ENCODE results near the gene AUTS2. TPM values are rescaled to one million over a fixed set of nuclear protein-coding genes. Genes with fewer than 3 reads are reported as not detected.
A peak's percentile ranks its signal among the peaks of the same experiment; 100 is the strongest.
"Not testable (repeated sequence)": the region's sequence is repeated elsewhere in the genome, so short reads cannot be mapped to it uniquely, and the experiment has no call there.

The AUTS2 gene
- total RNA-seq, 2 experiments from 2014 or later, result 15.2 to 16.3 TPM

DNA sequence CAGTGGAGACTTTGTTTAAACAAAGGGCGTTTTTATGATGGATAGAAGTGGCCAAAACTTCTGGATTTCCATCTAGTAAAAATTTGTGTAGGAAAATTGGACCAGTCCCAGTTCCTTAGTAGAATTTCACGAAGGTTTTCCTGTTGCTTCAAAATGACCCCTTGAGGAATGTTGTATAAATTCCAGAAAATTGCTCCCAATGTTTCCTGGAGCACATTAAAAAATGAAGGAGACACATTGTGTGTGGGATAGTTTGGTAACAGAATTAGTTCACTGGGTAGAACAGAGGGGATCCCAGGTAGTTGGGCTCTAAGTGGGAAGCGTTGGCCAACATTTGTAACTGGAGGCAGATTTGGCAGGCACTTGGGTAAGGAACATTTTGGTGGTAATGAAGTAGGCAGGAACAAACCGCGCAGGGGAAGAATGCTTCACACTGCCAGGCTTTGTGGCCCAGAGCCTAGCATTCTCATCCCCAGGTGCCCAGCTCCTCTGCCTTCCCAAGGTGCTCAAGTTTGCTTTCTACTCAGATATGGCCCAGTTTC lies 758.6 kb downstream of the AUTS2 start:
- peaks cover 16% of the 10 kb centered on the region for H3K4me1 Mint-ChIP-seq (ENCODE audit: low read depth)
- ATAC-seq (no peak), DNase-seq (no peak)
- H3K36me3 Mint-ChIP-seq (ENCODE audit: low read depth), result no peaks in the 10 kb centered on the region
- H3K4me3 Mint-ChIP-seq, result no peak overlapping the region
- H3K27ac Mint-ChIP-seq, result no peak overlapping the region
- H3K27me3 Mint-ChIP-seq (ENCODE audit: low read depth), result peaks cover 3% of the 10 kb centered on the region
- POLR2A ChIA-PET, result no interaction called here
- H3K9me3 Mint-ChIP-seq (ENCODE audit: insufficient read depth), result no peaks in the 10 kb centered on the region
- CTCF ChIA-PET, result no interaction called here

- Mint-ChIP-seq H3K27me3 (ENCODE audit: low read depth) (peaks cover 2% of the 10 kb centered on the region), H3K27ac (no peak overlapping the region), H3K9me3 (ENCODE audit: insufficient read depth) (no peaks in the 10 kb centered on the region), H3K4me3 (no peak overlapping the region), H3K4me1 (ENCODE audit: low read depth) (peaks cover 14% of the 10 kb centered on the region), H3K36me3 (ENCODE audit: low read depth) (no peaks in the 10 kb centered on the region)
- POLR2A ChIA-PET, result no interaction called here
- DNase-seq, result no peak
- no peak for ATAC-seq
- CTCF ChIA-PET, result interaction anchor here (0.5 kb wide), 1 partner anchor 336 kb away, joined by 3 read pairs; no protein-coding TSS in a partner anchor
These were observed 762.3 kb downstream of the AUTS2 start for GRCh38 chr7:70360557-70360956.

GRCh38 chr7:70361821-70362220 lies 763.5 kb downstream of the AUTS2 start:
- peak; percentile 79 for ATAC-seq
- ChIA-PET CTCF (no interaction called here), POLR2A (no interaction called here)
- no peak for DNase-seq
- Mint-ChIP-seq H3K27ac (no peak overlapping the region), H3K9me3 (ENCODE audit: insufficient read depth) (no peaks in the 10 kb centered on the region), H3K36me3 (ENCODE audit: low read depth) (no peaks in the 10 kb centered on the region), H3K27me3 (ENCODE audit: low read depth) (peaks cover 2% of the 10 kb centered on the region), H3K4me1 (ENCODE audit: low read depth) (peaks cover 14% of the 10 kb centered on the region), H3K4me3 (no peak overlapping the region)

GRCh38 chr7:70364393-70364792 lies 766.1 kb downstream of the AUTS2 start:
- H3K36me3 Mint-ChIP-seq (ENCODE audit: low read depth); DNase-seq; CTCF ChIA-PET; H3K9me3 Mint-ChIP-seq (ENCODE audit: insufficient read depth); ATAC-seq; H3K4me3 Mint-ChIP-seq; H3K27ac Mint-ChIP-seq; POLR2A ChIA-PET; H3K27me3 Mint-ChIP-seq (ENCODE audit: low read depth): not testable (repeated sequence)
- peaks cover 14% of the 10 kb centered on the region for H3K4me1 Mint-ChIP-seq (ENCODE audit: low read depth)

GRCh38 chr7:70371652-70372051 lies 773.4 kb downstream of the AUTS2 start:
- Mint-ChIP-seq H3K27ac (no peak overlapping the region), H3K36me3 (ENCODE audit: low read depth) (no peaks in the 10 kb centered on the region), H3K9me3 (ENCODE audit: insufficient read depth) (no peaks in the 10 kb centered on the region), H3K27me3 (ENCODE audit: low read depth) (peaks cover 3% of the 10 kb centered on the region), H3K4me1 (ENCODE audit: low read depth) (no peaks in the 10 kb centered on the region), H3K4me3 (no peak overlapping the region)
- ATAC-seq (no peak), DNase-seq (no peak)
- CTCF ChIA-PET, result no interaction called here
- POLR2A ChIA-PET, result no interaction called here

GRCh38 chr7:70372768-70373515 lies 774.7 kb downstream of the AUTS2 start:
- Mint-ChIP-seq H3K4me3 (no peak overlapping the region), H3K9me3 (ENCODE audit: insufficient read depth) (no peaks in the 10 kb centered on the region), H3K36me3 (ENCODE audit: low read depth) (no peaks in the 10 kb centered on the region), H3K27me3 (ENCODE audit: low read depth) (peaks cover 3% of the 10 kb centered on the region), H3K27ac (no peak overlapping the region), H3K4me1 (ENCODE audit: low read depth) (no peaks in the 10 kb centered on the region)
- DNase-seq (no peak), ATAC-seq (no peak)
- ChIA-PET POLR2A (no interaction called here), CTCF (no interaction called here)

DNA sequence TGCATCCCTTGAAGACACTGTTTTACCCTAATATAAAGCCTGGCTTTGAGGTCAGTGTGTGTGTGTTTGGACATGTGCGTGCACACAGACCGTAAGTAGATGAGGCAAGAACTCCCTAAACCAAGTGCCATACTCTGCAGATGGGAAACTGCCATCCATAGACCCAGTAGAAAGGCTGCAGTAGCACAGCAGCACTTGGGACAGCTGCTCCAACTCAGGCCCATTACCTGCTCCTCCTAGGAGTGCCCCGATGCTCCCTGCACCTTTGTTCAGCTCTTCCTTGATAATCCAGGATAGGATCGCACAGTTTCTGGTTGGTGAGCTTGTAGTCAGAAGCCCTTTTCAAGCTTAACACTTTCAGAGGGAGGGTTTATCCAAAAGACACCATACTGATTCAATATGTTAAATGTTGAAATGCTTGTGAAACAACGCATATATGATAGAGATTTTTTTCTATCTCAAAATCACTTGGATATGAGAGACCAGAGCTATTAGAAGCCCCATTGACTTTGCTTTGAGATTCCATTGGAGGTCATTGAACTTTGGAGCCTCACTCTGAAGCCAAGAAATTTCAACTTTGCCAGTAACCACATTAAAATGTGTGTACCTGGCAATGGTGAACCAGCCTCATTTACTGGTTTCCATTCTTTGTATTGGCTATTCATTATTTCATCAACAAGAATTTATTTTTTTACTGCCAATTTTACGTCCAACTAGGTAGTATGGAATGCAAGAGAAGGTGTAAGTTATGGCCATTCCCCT lies 776.7 kb downstream of the AUTS2 start:
- DNase-seq (no peak), ATAC-seq (no peak)
- POLR2A ChIA-PET, result no interaction called here

GRCh38 chr7:70376561-70377031 lies 778.3 kb downstream of the AUTS2 start:
- H3K4me1 Mint-ChIP-seq (ENCODE audit: low read depth), result no peaks in the 10 kb centered on the region
- no peak overlapping the region for H3K27ac Mint-ChIP-seq

More for the DNA sequence above, 776.7 kb downstream of the AUTS2 start:
- Mint-ChIP-seq H3K27me3 (ENCODE audit: low read depth) (peaks cover 3% of the 10 kb centered on the region), H3K9me3 (ENCODE audit: insufficient read depth) (no peaks in the 10 kb centered on the region), H3K4me3 (no peak overlapping the region), H3K4me1 (ENCODE audit: low read depth) (no peaks in the 10 kb centered on the region), H3K36me3 (ENCODE audit: low read depth) (no peaks in the 10 kb centered on the region), H3K27ac (no peak overlapping the region)
- CTCF ChIA-PET, result no interaction called here

DNA sequence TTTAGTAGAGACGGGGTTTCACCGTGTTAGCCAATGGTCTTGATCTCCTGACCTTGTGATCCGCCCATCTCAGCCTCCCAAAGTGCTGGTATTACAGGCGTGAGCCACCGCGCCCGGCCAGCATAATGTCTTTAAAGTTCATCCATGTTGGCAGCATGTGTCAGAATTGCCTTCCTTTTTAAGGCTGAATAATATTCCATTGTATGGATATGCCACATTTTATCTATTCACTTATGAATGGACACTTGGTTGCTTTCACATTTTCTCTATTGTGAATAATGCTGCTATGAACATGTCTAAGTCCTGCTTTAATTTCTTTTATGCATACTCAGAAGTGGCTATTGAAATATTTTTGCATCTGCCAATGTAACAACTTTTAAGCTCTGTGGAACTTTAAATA lies 779.7 kb downstream of the AUTS2 start:
- ChIA-PET CTCF (no interaction called here), POLR2A (no interaction called here)
- no peak for ATAC-seq
- no peaks in the 10 kb centered on the region for H3K4me1 Mint-ChIP-seq (ENCODE audit: low read depth)
- DNase-seq, result no peak
- no peaks in the 10 kb centered on the region for H3K36me3 Mint-ChIP-seq (ENCODE audit: low read depth)
- H3K4me3 Mint-ChIP-seq, result no peak overlapping the region
- peaks cover 11% of the 10 kb centered on the region for H3K27me3 Mint-ChIP-seq (ENCODE audit: low read depth)
- H3K9me3 Mint-ChIP-seq (ENCODE audit: insufficient read depth), result no peaks in the 10 kb centered on the region
- no peak overlapping the region for H3K27ac Mint-ChIP-seq

More at GRCh38 chr7:70376561-70377031, 778.3 kb downstream of the AUTS2 start:
- no peak for DNase-seq
- Mint-ChIP-seq H3K36me3 (ENCODE audit: low read depth) (no peaks in the 10 kb centered on the region), H3K9me3 (ENCODE audit: insufficient read depth) (no peaks in the 10 kb centered on the region), H3K4me3 (no peak overlapping the region), H3K27me3 (ENCODE audit: low read depth) (peaks cover 3% of the 10 kb centered on the region)
- ChIA-PET CTCF (no interaction called here), POLR2A (no interaction called here)
- no peak for ATAC-seq

GRCh38 chr7:70379210-70379609 lies 780.9 kb downstream of the AUTS2 start:
- Mint-ChIP-seq H3K27me3 (ENCODE audit: low read depth) (peaks cover 10% of the 10 kb centered on the region), H3K27ac (no peak overlapping the region), H3K4me1 (ENCODE audit: low read depth) (no peaks in the 10 kb centered on the region), H3K9me3 (ENCODE audit: insufficient read depth) (no peaks in the 10 kb centered on the region), H3K36me3 (ENCODE audit: low read depth) (no peaks in the 10 kb centered on the region), H3K4me3 (no peak overlapping the region)
- ATAC-seq, result no peak
- CTCF ChIA-PET, result no interaction called here
- POLR2A ChIA-PET, result no interaction called here
- no peak for DNase-seq

GRCh38 chr7:70380421-70381015 lies 782.2 kb downstream of the AUTS2 start:
- H3K4me3 Mint-ChIP-seq, result no peak overlapping the region
- CTCF ChIA-PET, result no interaction called here
- no peak for ATAC-seq
- POLR2A ChIA-PET, result no interaction called here
- DNase-seq, result no peak
- H3K27ac Mint-ChIP-seq, result no peak overlapping the region
- H3K9me3 Mint-ChIP-seq (ENCODE audit: insufficient read depth), result no peaks in the 10 kb centered on the region
- no peaks in the 10 kb centered on the region for H3K36me3 Mint-ChIP-seq (ENCODE audit: low read depth)
- H3K27me3 Mint-ChIP-seq (ENCODE audit: low read depth), result peaks cover 8% of the 10 kb centered on the region
- H3K4me1 Mint-ChIP-seq (ENCODE audit: low read depth), result no peaks in the 10 kb centered on the region

All from activated CD8-positive, alpha-beta T cell treated with anti-CD3 and anti-CD28 coated beads, Interleukin-2, amount 10 ng/mL, durations not matched to agents 7 days and 5 days (primary cell).